ENCODE measurements around the gene RPLP1.

The RPLP1 gene

DNA sequence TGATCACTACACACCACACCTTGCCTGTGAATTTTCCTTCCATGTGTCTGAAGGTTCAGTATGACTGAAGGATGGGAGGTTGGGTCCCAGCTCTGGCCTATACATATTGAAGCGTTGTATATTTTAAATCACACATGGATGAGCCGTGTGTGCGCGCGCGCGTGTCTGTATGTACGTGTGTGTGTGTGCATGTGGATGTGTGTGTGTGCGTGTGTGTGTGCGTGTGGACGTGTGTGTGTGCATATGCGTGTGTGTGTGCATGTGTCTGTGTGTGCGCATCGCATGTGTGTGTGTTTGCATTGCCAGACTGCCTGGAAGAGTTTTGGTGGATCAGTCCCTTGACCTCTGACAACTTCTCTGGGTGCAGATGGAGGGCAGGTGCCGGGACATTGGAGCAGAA, 45.7 kb downstream of the RPLP1 start:
- Histone ChIP-seq H3K27ac (replicated peaks) (no peak overlapping the region), H3K4me3 (replicated peaks; ENCODE audit: insufficient read depth, low read length) (no peak overlapping the region), H3K27me3 (ENCODE audit: insufficient read depth, poor library complexity, severe bottlenecking) (no peaks in the 10 kb centered on the region)
- DNase-seq (ENCODE audit: low read depth in 1 of 2, low spot score in 1 of 2) = no peak
- TF ChIP-seq, protein P1, sequence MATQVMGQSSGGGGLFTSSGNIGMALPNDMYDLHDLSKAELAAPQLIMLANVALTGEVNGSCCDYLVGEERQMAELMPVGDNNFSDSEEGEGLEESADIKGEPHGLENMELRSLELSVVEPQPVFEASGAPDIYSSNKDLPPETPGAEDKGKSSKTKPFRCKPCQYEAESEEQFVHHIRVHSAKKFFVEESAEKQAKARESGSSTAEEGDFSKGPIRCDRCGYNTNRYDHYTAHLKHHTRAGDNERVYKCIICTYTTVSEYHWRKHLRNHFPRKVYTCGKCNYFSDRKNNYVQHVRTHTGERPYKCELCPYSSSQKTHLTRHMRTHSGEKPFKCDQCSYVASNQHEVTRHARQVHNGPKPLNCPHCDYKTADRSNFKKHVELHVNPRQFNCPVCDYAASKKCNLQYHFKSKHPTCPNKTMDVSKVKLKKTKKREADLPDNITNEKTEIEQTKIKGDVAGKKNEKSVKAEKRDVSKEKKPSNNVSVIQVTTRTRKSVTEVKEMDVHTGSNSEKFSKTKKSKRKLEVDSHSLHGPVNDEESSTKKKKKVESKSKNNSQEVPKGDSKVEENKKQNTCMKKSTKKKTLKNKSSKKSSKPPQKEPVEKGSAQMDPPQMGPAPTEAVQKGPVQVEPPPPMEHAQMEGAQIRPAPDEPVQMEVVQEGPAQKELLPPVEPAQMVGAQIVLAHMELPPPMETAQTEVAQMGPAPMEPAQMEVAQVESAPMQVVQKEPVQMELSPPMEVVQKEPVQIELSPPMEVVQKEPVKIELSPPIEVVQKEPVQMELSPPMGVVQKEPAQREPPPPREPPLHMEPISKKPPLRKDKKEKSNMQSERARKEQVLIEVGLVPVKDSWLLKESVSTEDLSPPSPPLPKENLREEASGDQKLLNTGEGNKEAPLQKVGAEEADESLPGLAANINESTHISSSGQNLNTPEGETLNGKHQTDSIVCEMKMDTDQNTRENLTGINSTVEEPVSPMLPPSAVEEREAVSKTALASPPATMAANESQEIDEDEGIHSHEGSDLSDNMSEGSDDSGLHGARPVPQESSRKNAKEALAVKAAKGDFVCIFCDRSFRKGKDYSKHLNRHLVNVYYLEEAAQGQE (IDR thresholded peaks at IDR 0.05; ENCODE audit: insufficient replicate concordance, low read depth) = no peak
- TF ChIP-seq POLR2AphosphoS5 (IDR thresholded peaks at IDR 0.05; ENCODE audit: low read depth) (no peak), GABPA (IDR thresholded peaks at IDR 0.05; ENCODE audit: low read depth) (no peak), SPI1 (IDR thresholded peaks at IDR 0.05; ENCODE audit: borderline replicate concordance, low read depth) (no peak)
- TF ChIP-seq, protein P2, sequence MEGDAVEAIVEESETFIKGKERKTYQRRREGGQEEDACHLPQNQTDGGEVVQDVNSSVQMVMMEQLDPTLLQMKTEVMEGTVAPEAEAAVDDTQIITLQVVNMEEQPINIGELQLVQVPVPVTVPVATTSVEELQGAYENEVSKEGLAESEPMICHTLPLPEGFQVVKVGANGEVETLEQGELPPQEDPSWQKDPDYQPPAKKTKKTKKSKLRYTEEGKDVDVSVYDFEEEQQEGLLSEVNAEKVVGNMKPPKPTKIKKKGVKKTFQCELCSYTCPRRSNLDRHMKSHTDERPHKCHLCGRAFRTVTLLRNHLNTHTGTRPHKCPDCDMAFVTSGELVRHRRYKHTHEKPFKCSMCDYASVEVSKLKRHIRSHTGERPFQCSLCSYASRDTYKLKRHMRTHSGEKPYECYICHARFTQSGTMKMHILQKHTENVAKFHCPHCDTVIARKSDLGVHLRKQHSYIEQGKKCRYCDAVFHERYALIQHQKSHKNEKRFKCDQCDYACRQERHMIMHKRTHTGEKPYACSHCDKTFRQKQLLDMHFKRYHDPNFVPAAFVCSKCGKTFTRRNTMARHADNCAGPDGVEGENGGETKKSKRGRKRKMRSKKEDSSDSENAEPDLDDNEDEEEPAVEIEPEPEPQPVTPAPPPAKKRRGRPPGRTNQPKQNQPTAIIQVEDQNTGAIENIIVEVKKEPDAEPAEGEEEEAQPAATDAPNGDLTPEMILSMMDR (IDR thresholded peaks at IDR 0.05; ENCODE audit: insufficient read depth, low read length) = no peak

DNA sequence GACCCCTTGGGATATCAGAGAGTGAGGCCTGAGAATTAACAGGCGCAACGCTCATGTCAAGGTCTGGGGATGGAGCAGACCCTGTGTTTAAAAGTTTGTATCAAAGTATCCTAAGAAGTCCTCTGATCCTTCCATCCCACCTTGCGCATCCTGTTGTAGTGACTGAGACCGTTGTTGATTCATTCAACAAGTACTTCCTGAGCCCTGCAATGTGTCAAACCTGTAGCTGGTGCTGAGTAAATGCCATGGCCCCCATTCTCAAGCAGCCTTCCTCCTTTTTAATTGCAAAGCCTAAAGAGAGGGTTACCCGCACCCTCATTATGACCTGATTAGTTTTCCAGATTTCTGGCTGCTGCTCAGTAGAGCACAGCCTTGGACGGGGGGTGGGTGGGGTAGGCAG, 46.4 kb downstream of the RPLP1 start:
- no peak overlapping the region for H3K4me3 ChIP-seq (replicated peaks; ENCODE audit: insufficient read depth, low read length)
- no peak for DNase-seq (ENCODE audit: low read depth in 1 of 2, low spot score in 1 of 2)

DNA sequence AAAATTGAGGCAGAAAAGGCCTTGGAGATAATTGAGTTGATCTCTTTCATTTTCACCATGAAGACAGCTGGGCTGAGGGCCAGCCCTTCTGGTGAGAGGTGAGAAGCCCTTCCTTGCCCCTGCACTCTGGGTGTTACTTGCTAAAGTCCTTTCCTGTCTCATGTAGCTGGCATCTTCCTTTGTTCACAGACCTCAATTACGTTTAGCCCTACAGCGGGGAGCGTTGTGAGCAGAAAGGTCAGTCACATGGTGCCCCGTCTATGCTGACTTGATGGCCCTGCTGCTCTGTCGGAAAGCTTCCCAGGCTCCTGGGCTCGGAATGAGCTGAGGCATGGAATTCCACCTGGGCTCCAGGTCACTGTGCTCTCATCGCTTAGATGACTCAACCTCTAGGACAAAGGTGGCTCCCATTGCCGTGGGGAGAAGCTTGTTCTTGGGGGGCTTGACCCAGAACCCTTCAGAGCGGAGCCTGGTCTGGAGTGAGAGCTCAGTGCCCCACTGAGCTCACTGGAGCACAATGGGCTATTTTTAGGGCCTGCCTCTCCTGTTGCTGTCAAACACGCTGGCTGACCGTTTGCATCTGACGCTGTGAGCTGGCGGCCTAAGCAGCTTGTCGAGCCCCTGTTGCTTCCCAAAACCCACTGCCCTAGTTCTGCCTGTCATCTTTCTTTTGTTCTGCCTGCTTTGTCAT, 47.0 kb downstream of the RPLP1 start:
- DNase-seq (ENCODE audit: low read depth in 1 of 2, low spot score in 1 of 2) = no peak
- H3K4me3 ChIP-seq (replicated peaks; ENCODE audit: insufficient read depth, low read length) = no peak overlapping the region
- H3K27me3 ChIP-seq (ENCODE audit: insufficient read depth, poor library complexity, severe bottlenecking) = no peaks in the 10 kb centered on the region
- TF ChIP-seq SPI1 (IDR thresholded peaks at IDR 0.05; ENCODE audit: borderline replicate concordance, low read depth) = no peak
- no peak for TF ChIP-seq POLR2AphosphoS5 (IDR thresholded peaks at IDR 0.05; ENCODE audit: low read depth)
- TF ChIP-seq, protein P2 (IDR thresholded peaks at IDR 0.05; ENCODE audit: insufficient read depth, low read length) = no peak
- TF ChIP-seq, protein P1 (IDR thresholded peaks at IDR 0.05; ENCODE audit: insufficient replicate concordance, low read depth) = no peak
- TF ChIP-seq GABPA (IDR thresholded peaks at IDR 0.05; ENCODE audit: low read depth) = no peak
- H3K27ac ChIP-seq (replicated peaks) = no peak overlapping the region

More for the DNA sequence above, 46.4 kb downstream of the RPLP1 start:
- Histone ChIP-seq H3K27me3 (ENCODE audit: insufficient read depth, poor library complexity, severe bottlenecking) (no peaks in the 10 kb centered on the region), H3K27ac (replicated peaks) (no peak overlapping the region)
- TF ChIP-seq, protein P2 (IDR thresholded peaks at IDR 0.05; ENCODE audit: insufficient read depth, low read length) = no peak
- TF ChIP-seq SPI1 (IDR thresholded peaks at IDR 0.05; ENCODE audit: borderline replicate concordance, low read depth) (no peak), POLR2AphosphoS5 (IDR thresholded peaks at IDR 0.05; ENCODE audit: low read depth) (no peak), GABPA (IDR thresholded peaks at IDR 0.05; ENCODE audit: low read depth) (no peak)
- TF ChIP-seq, protein P1 (IDR thresholded peaks at IDR 0.05; ENCODE audit: insufficient replicate concordance, low read depth) = no peak
